Measurements from ENCODE around the gene NHERF1. TPM values are rescaled to one million over a fixed set of nuclear protein-coding genes. Genes with fewer than 3 reads are reported as not detected.
A peak's percentile ranks its signal among the peaks of the same experiment; 100 is the strongest.

Gene NHERF1
- total RNA-seq, 1 experiment from 2014 or later, result 34.0 TPM

DNA sequence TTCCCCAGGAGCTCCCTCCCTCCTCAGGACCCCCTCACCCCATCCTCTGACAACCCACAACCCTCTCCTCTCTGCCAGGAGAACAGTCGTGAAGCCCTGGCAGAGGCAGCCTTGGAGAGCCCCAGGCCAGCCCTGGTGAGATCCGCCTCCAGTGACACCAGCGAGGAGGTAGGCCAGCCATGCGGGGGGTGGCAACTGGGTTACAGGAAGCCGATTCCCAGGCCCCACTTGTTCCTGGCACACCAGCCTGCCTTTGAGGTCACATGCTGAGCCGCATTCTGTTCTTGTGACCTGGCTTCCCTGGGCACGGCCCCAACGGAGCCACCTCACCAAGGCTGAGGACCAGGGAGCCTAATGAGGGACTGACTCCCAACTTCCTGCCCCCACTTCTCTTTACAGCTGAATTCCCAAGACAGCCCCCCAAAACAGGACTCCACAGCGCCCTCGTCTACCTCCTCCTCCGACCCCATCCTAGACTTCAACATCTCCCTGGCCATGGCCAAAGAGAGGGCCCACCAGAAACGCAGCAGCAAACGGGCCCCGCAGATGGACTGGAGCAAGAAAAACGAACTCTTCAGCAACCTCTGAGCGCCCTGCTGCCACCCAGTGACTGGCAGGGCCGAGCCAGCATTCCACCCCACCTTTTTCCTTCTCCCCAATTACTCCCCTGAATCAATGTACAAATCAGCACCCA, 19.8 kb downstream of the NHERF1 start:
- peak; percentile 89 for DNase-seq (ENCODE audit: low spot score)

DNA sequence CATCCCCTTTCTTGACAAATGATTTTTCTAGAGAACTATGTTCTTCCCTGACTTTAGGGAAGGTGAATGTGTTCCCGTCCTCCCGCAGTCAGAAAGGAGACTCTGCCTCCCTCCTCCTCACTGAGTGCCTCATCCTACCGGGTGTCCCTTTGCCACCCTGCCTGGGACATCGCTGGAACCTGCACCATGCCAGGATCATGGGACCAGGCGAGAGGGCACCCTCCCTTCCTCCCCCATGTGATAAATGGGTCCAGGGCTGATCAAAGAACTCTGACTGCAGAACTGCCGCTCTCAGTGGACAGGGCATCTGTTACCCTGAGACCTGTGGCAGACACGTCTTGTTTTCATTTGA, 20.3 kb downstream of the NHERF1 start:
- DNase-seq (ENCODE audit: low spot score), result no peak

- no peak for DNase-seq (ENCODE audit: low spot score)
Observed at GRCh38 chr17:74769266-74769855, 20.9 kb downstream of the NHERF1 start.

DNA sequence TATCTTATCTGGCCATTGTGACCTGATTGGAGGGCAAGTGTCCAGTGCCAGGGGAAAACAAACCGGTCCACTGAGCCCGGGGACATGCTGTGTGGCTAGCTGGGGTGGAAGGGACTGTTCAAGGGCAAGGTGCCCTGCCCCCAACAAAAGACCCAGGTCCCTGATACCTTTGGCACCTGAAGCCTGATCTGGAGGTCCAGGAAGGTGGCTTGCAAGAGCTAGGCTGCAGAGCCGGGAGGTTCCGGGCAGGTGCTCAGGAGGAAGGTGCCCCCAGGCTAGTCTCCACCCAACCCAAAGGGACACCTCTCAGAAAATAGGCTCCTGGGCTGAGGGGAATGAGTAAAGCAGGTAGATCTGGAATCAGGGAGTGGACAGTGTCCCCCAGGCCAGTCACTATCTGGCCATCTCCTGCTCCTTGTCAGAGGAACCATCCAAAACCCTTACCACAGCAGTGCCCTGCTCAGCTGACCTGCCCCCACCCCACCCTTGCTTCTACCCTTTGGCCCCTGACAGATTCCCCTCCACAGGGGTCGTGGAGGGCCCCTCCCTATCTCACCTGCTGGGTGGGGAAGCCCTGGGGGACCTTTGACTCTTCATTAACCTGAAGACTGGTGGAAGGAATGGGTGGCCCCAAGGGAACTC, 21.5 kb downstream of the NHERF1 start:
- no peak for DNase-seq (ENCODE audit: low spot score)

GRCh38 chr17:74770498-74771318, 22.3 kb downstream of the NHERF1 start:
- DNase-seq (ENCODE audit: low spot score), result peak; percentile 58

DNA sequence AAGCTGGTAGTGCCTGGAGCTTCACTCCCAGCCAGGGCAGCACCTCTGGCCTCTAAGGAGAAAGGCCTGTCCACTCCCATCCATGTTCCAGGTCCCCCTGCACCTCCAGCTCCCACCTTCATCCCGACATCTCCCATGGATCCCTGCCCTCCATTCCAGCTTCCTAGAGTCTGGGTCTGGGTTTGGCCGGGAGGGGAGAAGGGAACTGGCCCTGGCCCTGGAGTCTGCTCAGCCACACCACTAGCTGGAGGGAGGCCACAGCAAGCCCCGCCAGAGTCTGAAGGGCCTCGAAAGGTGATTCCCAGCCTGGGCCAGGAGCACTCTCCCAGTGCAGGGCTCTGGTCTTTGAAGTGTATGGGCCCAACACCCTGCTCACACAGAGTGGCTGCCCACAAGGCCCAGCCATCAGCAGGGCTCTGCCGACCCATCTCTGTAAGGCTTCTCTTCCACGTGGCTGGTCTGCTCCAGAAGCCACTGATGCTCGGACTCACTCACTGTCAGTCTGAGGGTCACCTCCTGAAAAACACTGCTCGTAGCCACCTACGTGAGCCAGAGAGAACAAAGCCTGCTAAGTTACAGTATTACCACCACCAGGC, 23.0 kb downstream of the NHERF1 start:
- no peak for DNase-seq (ENCODE audit: low spot score)

GRCh38 chr17:74772053-74772452, 23.6 kb downstream of the NHERF1 start:
- DNase-seq (ENCODE audit: low spot score), result no peak

DNA sequence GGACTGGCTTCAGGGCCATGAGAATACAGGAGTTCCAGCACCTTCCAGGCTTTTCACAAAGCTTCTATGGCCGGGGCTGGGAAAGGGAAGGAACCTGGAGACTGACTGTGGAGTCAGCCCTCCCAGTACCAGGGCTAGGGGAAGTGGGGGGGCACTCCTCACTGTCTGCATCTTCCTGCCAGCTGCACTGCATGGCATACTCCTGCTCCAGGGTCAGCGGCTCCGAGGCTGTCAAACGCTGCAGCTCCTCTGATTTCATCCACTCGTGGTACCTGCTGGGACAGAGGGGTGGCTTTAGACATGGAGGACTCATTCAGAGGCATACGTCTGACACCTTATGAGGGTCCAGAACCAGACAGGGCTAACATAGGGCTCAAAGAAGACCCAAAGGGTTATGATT, 25.0 kb downstream of the NHERF1 start:
- no peak for DNase-seq (ENCODE audit: low spot score)

GRCh38 chr17:74773871-74774286, 25.5 kb downstream of the NHERF1 start:
- DNase-seq (ENCODE audit: low spot score), result no peak

DNA sequence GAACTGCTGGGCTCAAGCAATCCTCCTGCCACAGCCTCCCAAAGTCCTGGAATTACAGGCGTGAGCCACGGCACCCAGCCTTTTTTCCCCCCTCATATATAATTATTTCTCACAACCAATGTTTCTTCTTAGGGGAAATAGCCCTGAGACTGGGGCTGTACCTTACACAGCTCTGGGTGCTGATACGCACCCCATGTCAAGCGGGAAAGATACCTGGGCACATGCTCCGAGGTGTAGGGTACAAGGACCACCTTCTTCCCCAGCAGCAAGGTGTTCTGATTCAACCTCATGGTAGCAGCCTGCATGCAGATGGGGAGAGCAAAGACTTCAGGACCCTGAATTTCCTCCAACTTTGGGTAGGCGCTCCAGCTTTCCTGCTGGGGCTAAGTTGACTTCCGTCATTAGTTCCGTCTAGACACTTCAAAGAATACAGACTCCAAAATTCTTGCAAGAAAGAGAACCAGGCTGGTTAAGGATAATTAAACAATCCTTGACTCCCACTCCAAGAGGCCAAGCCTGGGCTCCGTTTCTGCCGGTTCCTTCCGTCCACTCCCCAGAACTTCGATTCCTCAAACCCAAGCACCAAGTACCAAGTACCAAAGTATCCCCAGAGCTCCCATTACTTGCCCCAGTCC, 27.1 kb downstream of the NHERF1 start:
- DNase-seq (ENCODE audit: low spot score), result no peak

- DNase-seq (ENCODE audit: low spot score), result peak; percentile 95
Observed at GRCh38 chr17:74776044-74776962, 27.9 kb downstream of the NHERF1 start, which contains the start of gene NAT9. NAT9 (minus strand) TSS chr17:74776345; CDS start chr17:74775698, 647 bp downstream.

GRCh38 chr17:74776990-74777389, 28.6 kb downstream of the NHERF1 start:
- no peak for DNase-seq (ENCODE audit: low spot score)

DNA sequence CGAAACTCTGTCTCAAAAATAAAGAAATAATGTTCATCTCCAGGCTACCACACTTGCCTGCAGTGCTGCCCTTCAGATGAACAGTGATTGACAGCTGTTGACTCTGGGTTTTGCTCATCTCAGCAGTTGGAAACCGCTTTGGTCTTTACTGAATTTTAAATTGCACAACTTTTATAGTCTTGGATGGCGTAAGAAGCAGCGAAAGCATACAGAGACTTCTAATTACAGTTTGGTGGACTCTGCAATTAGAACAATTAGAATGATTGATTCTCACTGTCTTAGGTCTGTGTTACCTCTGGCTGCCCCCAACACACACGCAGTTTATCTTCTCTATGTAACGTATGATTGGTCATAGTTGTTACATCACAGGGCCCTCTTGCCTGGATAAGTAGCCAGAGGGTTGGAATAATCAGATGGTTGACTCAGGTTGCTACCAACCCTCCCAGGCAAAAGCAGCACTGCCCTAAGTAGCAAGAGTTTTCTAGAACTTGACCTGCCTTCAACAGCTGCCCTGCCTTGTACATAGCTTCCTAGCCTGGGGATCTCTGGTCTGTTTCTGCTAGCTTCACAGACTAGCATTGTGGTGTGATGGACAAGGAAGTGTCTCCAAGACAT, 29.6 kb downstream of the NHERF1 start:
- no peak for DNase-seq (ENCODE audit: low spot score)

DNA sequence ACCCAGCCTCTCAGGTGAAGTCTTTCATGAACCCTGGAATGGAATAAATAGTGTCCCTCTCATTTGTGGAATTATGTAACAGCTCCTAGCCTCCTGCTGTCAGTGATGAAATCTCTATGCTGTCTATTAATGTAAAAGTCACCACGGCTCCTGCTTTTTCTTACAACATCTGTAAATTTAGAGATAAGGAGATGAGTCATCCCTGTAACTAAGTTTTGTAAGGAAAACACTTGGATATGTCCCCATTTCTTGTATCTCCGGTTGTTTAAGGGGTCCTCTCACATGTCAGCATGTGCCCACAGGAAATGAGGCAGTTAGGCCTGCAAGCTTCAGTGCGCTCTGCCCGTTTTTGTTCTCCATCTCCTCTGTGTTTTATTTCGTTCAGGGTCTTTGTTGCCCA, 30.5 kb downstream of the NHERF1 start:
- no peak for DNase-seq (ENCODE audit: low spot score)

DNA sequence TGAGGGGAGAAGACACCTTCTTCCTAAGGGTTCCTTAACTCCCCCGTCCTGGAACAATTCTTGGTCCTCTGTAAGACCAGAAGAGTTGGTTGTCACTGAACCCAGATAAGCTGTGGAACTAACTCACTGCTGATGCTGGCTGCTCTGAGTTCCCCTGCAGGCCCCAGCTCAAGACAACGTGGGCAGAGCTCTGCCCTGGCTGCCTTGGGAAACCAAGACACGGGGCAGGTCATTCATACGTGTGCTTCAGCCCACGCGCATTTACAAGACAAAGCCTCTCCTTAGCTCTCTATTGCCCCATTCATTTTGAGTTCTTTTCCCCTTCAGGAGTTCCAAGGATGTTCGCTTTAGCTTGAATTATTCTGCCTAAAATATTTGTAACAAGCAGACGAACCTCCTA, 31.1 kb downstream of the NHERF1 start:
- no peak for DNase-seq (ENCODE audit: low spot score)

GRCh38 chr17:74779948-74780400, 31.5 kb downstream of the NHERF1 start:
- no peak for DNase-seq (ENCODE audit: low spot score)

- DNase-seq (ENCODE audit: low spot score), result peak; percentile 64
Observed at GRCh38 chr17:74780443-74781238, 32.2 kb downstream of the NHERF1 start.

DNA sequence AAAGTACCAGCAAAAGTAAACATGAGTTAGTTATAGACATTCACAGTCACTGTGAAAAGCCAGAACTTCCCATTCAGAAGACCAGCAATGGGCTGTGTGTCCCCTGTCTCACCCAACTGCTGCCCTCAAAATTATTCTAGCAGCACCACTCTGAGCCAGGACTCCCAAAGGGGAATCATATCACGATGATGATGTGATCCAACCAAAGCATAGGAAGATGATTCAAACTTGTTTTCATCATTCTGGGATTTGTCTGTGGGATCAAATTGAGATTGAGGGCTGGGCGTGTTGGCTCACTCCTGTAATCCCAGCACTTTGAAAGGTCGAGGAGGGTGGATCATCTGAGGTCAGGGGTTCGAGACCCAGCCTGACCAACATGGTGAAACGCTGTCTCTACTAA, 34.1 kb downstream of the NHERF1 start:
- no peak for DNase-seq (ENCODE audit: low spot score)
